ENCODE data around the gene SP2.

SP2 gene

DNA sequence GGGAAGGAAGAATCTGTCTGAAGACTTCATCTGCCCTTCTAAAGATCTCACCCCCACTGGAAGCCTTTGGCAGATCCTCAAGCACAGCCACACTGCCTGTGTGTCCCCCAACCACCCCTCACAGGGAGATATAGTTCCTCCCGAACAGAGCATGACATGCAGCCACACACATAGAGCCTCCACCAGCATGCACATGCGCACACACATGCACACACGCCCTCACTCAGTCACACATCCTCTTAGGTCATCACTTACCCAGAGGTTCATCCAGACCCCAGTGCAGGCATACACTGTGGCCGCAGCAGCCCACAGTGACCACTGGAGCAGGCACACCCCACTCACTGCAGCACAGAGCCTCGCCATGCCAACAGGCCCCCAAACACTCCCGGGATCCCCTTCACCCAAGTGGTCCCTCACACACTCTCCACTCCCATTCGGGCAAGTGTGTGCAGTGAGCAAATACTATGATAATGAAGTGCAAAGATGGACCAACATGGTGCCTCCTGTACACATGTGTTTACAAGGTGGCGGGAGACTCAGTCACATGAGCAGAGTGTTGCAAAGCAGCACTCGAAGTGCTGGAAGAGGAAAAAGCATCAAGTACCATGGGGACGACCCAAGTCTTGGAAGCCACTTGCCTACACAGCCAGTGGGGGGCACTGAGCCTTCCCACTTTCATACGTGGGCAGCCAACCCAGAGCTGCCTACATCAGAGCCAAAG lies 28.1 kb upstream of the SP2 start:
- in situ Hi-C loops (cut with MboI; ENCODE audit: low pct_unique_long_range_greater_than_20kb, low sequenced_read_pairs), result no loop called here
- DNase-seq, result no peak

DNA sequence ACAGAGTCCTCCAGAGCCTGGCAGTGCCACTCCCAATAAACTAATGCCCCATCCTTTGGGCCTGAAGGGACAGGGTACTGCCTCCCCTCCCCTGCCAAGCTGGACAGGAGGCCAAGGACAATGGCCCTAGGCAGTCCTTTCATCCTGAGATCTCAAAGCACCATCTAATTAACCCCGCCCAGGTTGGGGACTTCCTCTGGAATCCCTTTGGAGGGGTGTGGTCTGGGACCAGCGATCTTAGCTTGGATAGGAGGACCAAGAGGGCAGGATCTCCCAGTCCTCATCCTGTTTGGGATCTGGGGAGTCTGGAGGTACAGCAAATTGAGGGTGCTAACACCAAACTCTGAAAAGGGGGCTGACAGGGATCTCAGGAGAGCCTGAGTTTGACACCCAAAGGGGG lies 26.9 kb upstream of the SP2 start:
- in situ Hi-C loops (cut with MboI; ENCODE audit: low pct_unique_long_range_greater_than_20kb, low sequenced_read_pairs), result no loop called here

DNA sequence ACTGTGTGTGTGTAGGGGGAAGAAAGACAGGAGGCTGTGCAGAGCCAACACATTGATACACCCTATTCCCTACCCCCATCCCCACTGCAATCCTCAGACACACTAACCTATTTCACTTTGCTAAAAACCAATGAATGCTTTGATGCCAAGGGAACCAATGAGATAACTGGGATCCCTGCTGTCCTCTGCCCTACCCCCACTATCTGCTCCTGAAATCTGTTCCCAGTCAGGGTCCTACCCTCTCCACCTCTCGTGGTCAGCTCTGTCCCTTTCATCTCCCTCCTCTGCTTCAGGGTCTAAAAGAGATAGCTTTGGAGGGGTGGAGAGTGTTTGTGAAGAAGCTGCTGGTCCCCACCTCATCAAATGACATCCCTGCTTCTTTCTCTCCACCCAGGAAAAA lies 26.0 kb upstream of the SP2 start:
- in situ Hi-C loops (cut with MboI; ENCODE audit: low pct_unique_long_range_greater_than_20kb, low sequenced_read_pairs), result no loop called here
- no peak for DNase-seq

More for the DNA sequence above, 26.9 kb upstream of the SP2 start:
- no peak for DNase-seq

GRCh38 chr17:47871048-47871447 lies 25.0 kb upstream of the SP2 start:
- in situ Hi-C loops (cut with MboI; ENCODE audit: low pct_unique_long_range_greater_than_20kb, low sequenced_read_pairs), result no loop called here

GRCh38 chr17:47872019-47872650 lies 23.9 kb upstream of the SP2 start:
- in situ Hi-C loops (cut with MboI; ENCODE audit: low pct_unique_long_range_greater_than_20kb, low sequenced_read_pairs), result no loop called here
- DNase-seq, result no peak

More at GRCh38 chr17:47871048-47871447, 25.0 kb upstream of the SP2 start:
- DNase-seq, result no peak

DNA sequence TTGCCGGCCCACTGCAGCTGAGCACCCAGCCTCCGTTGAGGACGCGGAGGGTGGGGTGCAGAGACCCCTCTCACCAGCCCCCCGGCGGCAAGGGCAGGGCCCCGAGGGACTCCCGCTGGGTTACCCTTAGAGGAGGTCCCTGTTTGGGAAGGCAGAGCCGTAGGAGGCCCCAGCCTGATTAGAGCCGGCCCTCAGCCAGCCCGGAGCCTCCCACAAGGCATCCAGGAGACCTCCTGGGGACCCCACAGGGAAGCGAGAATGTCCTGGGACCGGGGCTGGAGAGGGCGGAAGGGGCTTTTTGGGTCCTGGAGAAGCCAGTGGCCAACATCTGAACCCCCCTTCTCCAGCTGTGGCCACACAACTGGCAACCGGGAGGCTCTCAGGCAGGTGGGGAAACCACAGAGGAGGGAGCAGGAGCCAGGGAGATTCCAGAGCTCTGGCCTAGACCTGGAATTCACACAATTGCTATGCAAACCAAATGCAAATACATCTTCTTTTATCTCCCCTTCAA lies 23.3 kb upstream of the SP2 start:
- no peak for DNase-seq
- in situ Hi-C loops (cut with MboI; ENCODE audit: low pct_unique_long_range_greater_than_20kb, low sequenced_read_pairs), result no loop called here

DNA sequence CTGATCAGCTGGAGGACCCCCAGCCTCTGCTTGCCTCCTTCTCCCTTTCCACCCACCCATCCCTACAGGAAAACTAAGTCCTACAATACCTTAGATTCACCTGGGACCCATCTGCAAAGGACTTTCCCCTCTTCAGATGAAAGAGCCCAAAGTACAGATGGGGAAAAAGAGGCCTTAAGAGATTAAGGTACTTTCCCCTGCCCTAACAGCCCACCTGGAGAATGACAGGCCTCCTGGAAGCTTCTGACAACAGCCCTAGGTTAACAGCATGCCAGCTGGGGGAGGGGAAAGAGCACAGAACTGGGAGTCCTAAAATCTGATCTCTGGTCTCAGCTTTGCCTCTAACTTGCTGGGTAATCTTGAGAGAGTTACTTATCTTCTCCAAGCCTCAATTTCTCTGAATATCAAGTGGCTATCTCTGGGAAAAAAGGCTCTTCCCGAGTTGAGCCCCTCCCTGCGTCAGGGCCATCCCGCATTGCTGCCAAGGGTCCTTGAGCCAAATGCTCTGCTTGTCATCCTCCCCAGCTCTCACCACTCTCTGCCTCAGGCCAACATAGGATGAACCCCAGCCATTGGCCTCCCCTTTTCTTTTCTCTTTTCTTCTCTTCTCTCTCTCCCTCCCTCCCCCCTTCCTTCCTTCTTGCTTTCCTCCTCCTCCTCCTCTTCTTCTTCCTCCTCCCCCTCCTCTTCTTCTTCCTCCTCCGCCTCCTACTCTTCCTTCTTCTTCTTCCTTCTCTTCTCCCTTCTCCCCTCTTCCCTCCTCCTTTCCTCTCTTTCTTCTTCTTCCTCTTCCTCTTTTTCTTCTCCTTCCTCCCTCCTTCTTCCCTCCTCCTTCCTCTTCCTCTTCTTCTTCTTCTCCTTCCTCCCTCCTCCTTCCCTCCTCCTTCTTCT lies 22.6 kb upstream of the SP2 start:
- no peak for DNase-seq
- in situ Hi-C loops (cut with MboI; ENCODE audit: low pct_unique_long_range_greater_than_20kb, low sequenced_read_pairs), result no loop called here

- DNase-seq, result no peak
- in situ Hi-C loops (cut with MboI; ENCODE audit: low pct_unique_long_range_greater_than_20kb, low sequenced_read_pairs), result no loop called here
Measured at GRCh38 chr17:47875011-47875985, 20.7 kb upstream of the SP2 start.

DNA sequence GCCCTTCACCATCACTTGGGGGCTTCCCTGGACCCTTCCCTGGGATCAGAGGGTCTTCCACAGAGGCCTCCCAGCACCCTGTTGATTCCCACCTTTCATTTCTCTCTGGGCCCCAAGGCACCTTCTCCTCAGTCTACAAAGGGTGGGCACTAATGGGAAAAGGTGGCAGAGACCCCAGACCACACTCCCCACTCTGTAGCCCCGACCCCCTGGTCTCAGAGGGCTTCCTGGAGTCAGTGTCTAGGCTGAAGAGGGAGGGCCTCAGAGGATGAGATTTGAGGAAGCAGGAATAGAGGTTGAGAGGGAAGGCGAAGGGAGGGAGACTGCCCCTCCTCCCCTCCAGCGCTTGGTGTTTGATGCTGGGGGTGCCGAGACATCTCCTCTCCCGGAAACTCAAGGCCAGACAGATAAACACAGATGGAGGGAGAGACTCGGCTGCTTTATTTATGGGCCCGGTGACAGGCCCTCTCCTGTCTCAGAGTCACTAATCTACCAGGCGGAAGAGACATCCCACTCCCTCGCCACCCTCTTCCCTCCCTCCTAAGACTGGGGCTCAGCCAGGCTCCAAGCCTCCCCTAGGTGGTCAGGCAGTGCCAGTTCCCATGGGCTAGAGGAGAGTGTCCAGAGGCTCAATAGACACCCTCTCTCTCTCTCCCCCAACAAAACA lies 18.5 kb upstream of the SP2 start:
- in situ Hi-C loops (cut with MboI; ENCODE audit: low pct_unique_long_range_greater_than_20kb, low sequenced_read_pairs), result no loop called here

DNA sequence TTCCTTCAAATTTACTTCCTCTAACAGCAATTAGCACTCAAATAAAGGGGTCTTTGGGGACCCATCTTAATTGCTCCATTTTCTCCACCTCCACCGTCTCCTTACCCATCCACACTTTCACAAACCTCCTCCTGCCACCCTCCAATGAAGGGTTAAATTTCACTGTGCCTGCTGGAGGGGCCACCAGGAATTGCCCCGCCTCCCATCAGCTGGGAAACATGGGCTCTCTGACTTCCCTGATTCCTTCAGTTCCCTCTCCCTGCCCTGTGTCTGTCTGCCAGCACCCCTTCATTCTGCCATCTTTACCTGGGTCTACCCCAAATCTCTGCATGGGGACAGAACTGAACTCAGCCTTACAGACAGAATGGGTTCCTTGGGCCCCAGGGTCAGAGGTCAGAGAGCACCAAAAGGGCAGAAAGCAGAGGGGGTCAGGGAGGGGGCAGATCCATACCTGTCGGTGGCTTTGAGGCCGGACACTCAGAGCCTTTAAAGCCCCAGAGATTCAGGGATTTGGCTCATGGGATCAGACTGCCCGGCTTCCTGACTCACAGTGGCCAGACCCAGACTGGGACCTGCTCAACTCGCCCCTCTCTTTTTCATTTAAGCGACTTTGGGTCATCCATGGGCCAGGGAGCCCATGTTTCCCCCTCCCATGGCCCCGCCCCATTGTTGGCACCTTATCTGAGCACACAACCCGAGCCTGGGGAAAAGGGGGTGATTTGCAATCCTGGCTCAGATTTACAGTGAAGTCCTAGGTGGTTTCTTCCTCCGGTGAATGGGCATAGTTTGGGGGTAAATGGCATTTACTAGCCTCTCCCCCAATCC lies 17.6 kb upstream of the SP2 start:
- in situ Hi-C loops (cut with MboI; ENCODE audit: low pct_unique_long_range_greater_than_20kb, low sequenced_read_pairs), result no loop called here
- no peak for DNase-seq

More for the DNA sequence above, 18.5 kb upstream of the SP2 start:
- peak; percentile 79 for DNase-seq

- in situ Hi-C loops (cut with MboI; ENCODE audit: low pct_unique_long_range_greater_than_20kb, low sequenced_read_pairs), result no loop called here
- DNase-seq, result no peak
Measured at GRCh38 chr17:47879028-47879585, 16.9 kb upstream of the SP2 start.

- no peak for DNase-seq
- in situ Hi-C loops (cut with MboI; ENCODE audit: low pct_unique_long_range_greater_than_20kb, low sequenced_read_pairs), result no loop called here
Measured at GRCh38 chr17:47879776-47880454, 16.1 kb upstream of the SP2 start.

DNA sequence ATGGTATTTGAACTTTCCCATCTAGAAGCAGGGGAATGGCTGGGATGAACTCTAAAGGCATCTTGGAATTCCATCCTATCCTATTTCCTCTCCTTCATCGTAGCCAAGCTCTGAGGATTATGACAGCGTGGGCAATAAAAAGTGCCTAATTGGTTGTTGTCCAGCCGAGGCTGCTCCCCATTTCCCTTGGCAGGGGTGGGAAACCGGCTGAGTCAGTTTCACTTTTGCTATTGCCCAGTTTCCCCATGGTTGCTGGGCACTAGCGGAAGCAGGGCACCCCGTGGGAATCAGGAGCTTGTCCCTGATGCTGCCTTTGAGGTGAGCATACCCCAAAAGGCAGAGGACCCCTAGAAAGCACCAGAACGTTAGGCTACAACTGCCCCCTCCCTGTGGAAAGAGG lies 13.8 kb upstream of the SP2 start:
- DNase-seq, result no peak
- in situ Hi-C loops (cut with MboI; ENCODE audit: low pct_unique_long_range_greater_than_20kb, low sequenced_read_pairs), result no loop called here

DNA sequence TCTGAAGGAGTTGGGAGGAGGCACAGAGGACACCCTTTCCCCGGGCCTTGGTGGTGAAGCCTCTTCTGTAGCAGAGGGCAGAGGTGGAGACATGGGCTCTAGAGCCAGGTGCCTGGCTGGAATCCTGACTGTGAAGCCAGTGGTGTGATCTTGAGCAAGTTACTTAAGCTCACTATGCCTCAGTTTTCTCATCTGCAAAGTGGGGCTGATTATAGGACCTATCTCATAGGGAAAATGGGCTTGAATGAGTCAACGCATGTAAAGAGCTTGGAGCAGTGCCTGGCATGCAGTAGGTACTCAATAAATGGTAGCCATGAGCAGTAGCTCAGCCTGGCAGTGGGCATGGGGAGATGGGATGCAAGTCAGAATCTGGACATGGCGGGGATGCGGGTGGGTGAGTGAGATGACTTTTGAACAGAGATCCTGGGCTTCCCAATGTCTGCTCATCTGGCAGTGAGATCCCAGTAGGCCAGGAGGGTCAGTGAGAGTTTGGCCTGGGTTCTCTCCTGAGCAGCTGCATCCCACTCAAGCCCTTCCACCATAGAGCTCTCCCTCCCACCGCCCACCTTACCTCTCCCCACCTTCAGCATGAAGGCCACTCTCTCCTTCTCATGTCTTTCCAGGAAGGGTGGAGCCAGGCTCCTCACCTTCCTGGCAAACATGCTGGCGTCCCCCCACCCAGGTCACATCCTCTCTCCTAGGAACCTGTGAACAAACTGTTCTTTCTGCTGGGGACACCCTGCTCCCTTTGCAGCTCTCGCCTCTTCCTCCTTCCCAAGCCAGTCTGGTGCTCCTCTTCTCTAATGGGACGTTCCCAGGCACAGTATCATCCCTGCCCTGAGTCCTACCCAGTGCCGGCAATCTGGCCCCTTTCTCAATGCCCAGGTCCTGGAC lies 13.1 kb upstream of the SP2 start:
- DNase-seq, result no peak
- in situ Hi-C loops (cut with MboI; ENCODE audit: low pct_unique_long_range_greater_than_20kb, low sequenced_read_pairs), result no loop called here

GRCh38 chr17:47883589-47884426 lies 12.2 kb upstream of the SP2 start:
- in situ Hi-C loops (cut with MboI; ENCODE audit: low pct_unique_long_range_greater_than_20kb, low sequenced_read_pairs), result no loop called here
- DNase-seq, result no peak
